Cardiac muscle cell (in vitro differentiated cells and primary cell): ENCODE data around the gene TAGAP. TPM values are rescaled to one million over a fixed set of nuclear protein-coding genes. Genes with fewer than 3 reads are reported as not detected.

Experiments used
- DNase-seq, 2 donors: peaks; one replicate each; pipeline versions ENCODE4 v3.0.0 to v3.0.0-alpha.2; 2010 to 2017; ENCODE audit warnings: low read depth in 1 of 2, low spot score in 1 of 2
- H3K27ac ChIP-seq: fragments of 200-600 bp; sonication (generic); 2 replicates; pipeline ENCODE4 v1.5.1; 2016
- H3K27me3 ChIP-seq: fragments of 200-600 bp; sonication (generic); 2 replicates; pipeline ENCODE4 v1.6.0; 2016; ENCODE audit warnings: control low read depth
- H3K36me3 ChIP-seq: fragments of 200-600 bp; sonication (generic); 2 replicates; pipeline ENCODE4 v1.5.1; 2016; ENCODE audit warnings: control low read depth
- H3K4me1 ChIP-seq: fragments of 200-600 bp; sonication (generic); 2 replicates; pipeline ENCODE4 v1.8.1; 2017; ENCODE audit warnings: low read depth, mild to moderate bottlenecking, mixed run types
- H3K4me3 ChIP-seq: fragments of 200-600 bp; sonication (generic); 2 replicates; pipeline ENCODE4 v1.5.1; 2016; ENCODE audit warnings: mild to moderate bottlenecking
- H3K9me3 ChIP-seq: fragments of 200-600 bp; sonication (generic); 2 replicates; pipeline ENCODE4 v1.5.1; 2017; ENCODE audit warnings: low read depth, mild to moderate bottlenecking, control low read depth
- polyA plus RNA-seq: library from polyadenylated mRNA; unstranded; fragments of >200 nt; fragmentation: Nextera tagmentation; extraction: Ambion mirVana; gene quantifications from 2 replicates; pipeline ENCODE4 v1.2.1, GENCODE V29; 2016
- total RNA-seq: library from RNA; depleted of rRNA; stranded (reverse); fragments of >200 nt; gene quantifications from 2 replicates; pipeline ENCODE4 v1.2.3, GENCODE V29; 2016
- TF ChIP-seq, protein P1 (sequence below): IDR thresholded peaks from 2 replicates; pipeline ENCODE4 v1.5.1; 2012; ENCODE audit warnings: low read depth, mild to moderate bottlenecking, low read length

The TAGAP gene, protein sequence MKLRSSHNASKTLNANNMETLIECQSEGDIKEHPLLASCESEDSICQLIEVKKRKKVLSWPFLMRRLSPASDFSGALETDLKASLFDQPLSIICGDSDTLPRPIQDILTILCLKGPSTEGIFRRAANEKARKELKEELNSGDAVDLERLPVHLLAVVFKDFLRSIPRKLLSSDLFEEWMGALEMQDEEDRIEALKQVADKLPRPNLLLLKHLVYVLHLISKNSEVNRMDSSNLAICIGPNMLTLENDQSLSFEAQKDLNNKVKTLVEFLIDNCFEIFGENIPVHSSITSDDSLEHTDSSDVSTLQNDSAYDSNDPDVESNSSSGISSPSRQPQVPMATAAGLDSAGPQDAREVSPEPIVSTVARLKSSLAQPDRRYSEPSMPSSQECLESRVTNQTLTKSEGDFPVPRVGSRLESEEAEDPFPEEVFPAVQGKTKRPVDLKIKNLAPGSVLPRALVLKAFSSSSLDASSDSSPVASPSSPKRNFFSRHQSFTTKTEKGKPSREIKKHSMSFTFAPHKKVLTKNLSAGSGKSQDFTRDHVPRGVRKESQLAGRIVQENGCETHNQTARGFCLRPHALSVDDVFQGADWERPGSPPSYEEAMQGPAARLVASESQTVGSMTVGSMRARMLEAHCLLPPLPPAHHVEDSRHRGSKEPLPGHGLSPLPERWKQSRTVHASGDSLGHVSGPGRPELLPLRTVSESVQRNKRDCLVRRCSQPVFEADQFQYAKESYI
- total RNA-seq: not detected in 2 replicates
- polyA plus RNA-seq: not detected in 2 replicates

DNA sequence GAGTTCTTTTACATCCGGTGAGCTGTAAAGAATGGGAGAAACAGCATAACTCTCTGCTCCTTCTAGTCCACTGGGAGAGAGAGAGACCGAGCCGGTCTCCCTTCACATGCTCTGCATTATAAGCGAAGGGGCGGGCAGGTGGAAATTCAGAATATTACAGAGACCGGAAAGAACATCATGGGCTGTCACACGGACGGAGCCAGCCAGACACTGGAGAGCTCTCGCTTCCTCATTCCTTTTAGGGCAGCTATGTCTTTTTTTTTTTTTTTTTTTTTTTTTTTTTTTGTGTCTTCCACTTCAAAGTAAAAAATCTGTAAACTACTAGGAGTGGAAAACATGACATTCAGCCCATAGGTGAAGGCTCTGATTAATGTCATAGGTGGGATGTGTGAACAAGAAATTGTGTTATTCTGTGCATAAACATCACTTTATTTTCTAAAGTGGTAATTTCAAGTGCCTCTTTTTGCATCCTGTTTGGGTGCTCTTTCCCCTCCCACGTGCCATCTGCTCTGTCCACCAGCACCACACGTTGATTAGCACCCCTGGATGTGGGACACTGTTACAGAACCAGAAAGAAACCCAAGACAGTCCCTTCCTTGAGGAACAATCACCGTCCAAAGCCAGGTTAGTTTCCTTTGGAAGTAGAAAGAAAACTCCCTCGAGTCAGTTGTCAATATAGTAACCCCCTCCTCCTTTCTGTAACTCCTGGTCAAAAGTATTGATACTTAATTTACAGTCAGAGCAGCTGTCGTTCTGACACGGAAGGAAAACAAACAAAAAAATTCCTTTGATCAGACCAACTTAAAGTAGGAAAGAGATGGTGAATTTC, at the start of gene TAGAP:
TSS of gene TAGAP (minus strand) at position 93 of the 829 bp plus-strand sequence. CDS start 845 bp downstream, outside the sequence.
- Histone ChIP-seq H3K4me1 (no peaks in the 10 kb centered on the region), H3K27me3 (no peaks in the 10 kb centered on the region), H3K36me3 (no peaks in the 10 kb centered on the region), H3K27ac (no peak within 1 kb of the TSS), H3K9me3 (no peaks in the 10 kb centered on the region), H3K4me3 (no peak within 1 kb of the TSS)
- TF ChIP-seq, protein P1, sequence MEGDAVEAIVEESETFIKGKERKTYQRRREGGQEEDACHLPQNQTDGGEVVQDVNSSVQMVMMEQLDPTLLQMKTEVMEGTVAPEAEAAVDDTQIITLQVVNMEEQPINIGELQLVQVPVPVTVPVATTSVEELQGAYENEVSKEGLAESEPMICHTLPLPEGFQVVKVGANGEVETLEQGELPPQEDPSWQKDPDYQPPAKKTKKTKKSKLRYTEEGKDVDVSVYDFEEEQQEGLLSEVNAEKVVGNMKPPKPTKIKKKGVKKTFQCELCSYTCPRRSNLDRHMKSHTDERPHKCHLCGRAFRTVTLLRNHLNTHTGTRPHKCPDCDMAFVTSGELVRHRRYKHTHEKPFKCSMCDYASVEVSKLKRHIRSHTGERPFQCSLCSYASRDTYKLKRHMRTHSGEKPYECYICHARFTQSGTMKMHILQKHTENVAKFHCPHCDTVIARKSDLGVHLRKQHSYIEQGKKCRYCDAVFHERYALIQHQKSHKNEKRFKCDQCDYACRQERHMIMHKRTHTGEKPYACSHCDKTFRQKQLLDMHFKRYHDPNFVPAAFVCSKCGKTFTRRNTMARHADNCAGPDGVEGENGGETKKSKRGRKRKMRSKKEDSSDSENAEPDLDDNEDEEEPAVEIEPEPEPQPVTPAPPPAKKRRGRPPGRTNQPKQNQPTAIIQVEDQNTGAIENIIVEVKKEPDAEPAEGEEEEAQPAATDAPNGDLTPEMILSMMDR: no peak
- DNase-seq: no peak

- Histone ChIP-seq H3K4me1 (no peaks in the 10 kb centered on the region), H3K9me3 (no peaks in the 10 kb centered on the region), H3K36me3 (no peaks in the 10 kb centered on the region), H3K4me3 (no peak overlapping the region), H3K27me3 (no peaks in the 10 kb centered on the region), H3K27ac (no peak overlapping the region)
- no peak for DNase-seq
- TF ChIP-seq, protein P1: no peak
These were observed 49.0 kb upstream of the TAGAP start for GRCh38 chr6:159093609-159094443.

DNA sequence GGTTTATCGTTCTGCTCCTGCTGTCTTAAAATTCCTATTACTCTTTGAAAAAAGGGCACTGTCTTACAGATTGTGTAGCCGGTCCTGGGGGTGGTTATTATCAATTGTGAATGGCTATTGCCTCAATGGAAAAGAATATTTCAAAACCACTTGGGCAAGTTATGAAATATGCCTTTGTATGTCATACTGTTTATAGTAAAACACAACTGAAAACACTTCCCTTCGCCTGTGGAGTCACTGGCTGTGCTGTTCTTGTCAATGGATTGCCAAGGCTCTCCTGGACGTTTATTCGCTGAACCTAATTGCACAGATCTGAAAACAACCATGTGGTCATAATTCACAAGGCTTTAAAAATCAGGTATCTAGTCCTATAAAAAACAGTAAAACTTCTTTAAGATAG, 47.8 kb upstream of the TAGAP start:
- TF ChIP-seq, protein P1: no peak
- H3K27ac ChIP-seq: no peak overlapping the region
- no peak overlapping the region for H3K4me3 ChIP-seq
- H3K9me3 ChIP-seq: no peaks in the 10 kb centered on the region
- no peaks in the 10 kb centered on the region for H3K4me1 ChIP-seq
- no peaks in the 10 kb centered on the region for H3K36me3 ChIP-seq
- H3K27me3 ChIP-seq: no peaks in the 10 kb centered on the region
- peak in 1 of 2 donors; percentile 38 for DNase-seq

GRCh38 chr6:159090530-159091480, 46.0 kb upstream of the TAGAP start:
- H3K27me3 ChIP-seq: no peaks in the 10 kb centered on the region
- no peak overlapping the region for H3K27ac ChIP-seq
- no peaks in the 10 kb centered on the region for H3K36me3 ChIP-seq
- no peaks in the 10 kb centered on the region for H3K9me3 ChIP-seq
- TF ChIP-seq, protein P1: no peak
- H3K4me3 ChIP-seq: no peak overlapping the region
- H3K4me1 ChIP-seq: no peaks in the 10 kb centered on the region
- DNase-seq: no peak
